Naive B cell (primary cell): ENCODE measurements around the gene ETFBKMT. TPM values are rescaled to one million over a fixed set of nuclear protein-coding genes. Genes with fewer than 3 reads are reported as not detected.

Experiments used
- ATAC-seq, 2 donors: fragments of 150-1000 bp; cut with Tn5 transposase; 2 replicates each; pipeline ENCODE4 v1.10.0; 2021; ENCODE audit warnings: low read depth in 2 of 2, mild to moderate bottlenecking in 2 of 2, moderate library complexity in 2 of 2
- DNase-seq: peaks from one replicate; pipeline ENCODE4 v3.0.0; 2022
- H3K27ac Mint-ChIP-seq, 6 donors: one replicate each; pipeline ENCODE4 v1.8.0; 2020 to 2022; ENCODE audit warnings: mild to moderate bottlenecking in 6 of 6, mixed read lengths in 6 of 6, moderate library complexity in 5 of 6, inconsistent platforms in 2 of 6
- H3K27me3 Mint-ChIP-seq, 3 donors: one replicate each; pipeline ENCODE4 v1.8.0; 2021 to 2022; ENCODE audit warnings: mixed read lengths in 3 of 3, mild to moderate bottlenecking in 1 of 3
- H3K36me3 Mint-ChIP-seq, 2 donors: one replicate each; pipeline ENCODE4 v1.8.0; 2020 to 2022; ENCODE audit warnings: mixed read lengths in 2 of 2, inconsistent platforms in 1 of 2, mild to moderate bottlenecking in 1 of 2
- H3K4me1 Mint-ChIP-seq, 3 donors: one replicate each; pipeline ENCODE4 v1.8.0; 2020 to 2022; ENCODE audit warnings: mixed read lengths in 3 of 3, inconsistent platforms in 1 of 3, mild to moderate bottlenecking in 1 of 3, moderate library complexity in 1 of 3
- H3K4me3 Mint-ChIP-seq, 8 donors: one replicate each; pipeline ENCODE4 v1.8.0; 2020 to 2022; ENCODE audit warnings: mild to moderate bottlenecking in 8 of 8, mixed read lengths in 8 of 8, moderate library complexity in 8 of 8, inconsistent platforms in 2 of 8
- H3K9me3 Mint-ChIP-seq, 7 donors: one replicate each; pipeline ENCODE4 v1.8.0; 2020 to 2022; ENCODE audit warnings: mixed read lengths in 7 of 7, mild to moderate bottlenecking in 5 of 7, inconsistent platforms in 2 of 7, moderate library complexity in 1 of 7
- polyA plus RNA-seq, 6 donors: library from polyadenylated mRNA; unstranded; fragments of 300-500 nt; fragmentation: Illumina TruSeq; gene quantifications; one replicate each; pipeline ENCODE4 v1.2.3, GENCODE V29; 2021; ENCODE audit warnings: low read depth in 6 of 6

ETFBKMT gene
- polyA plus RNA-seq, 6 donors from 2014 or later = 0.50 to 2.7 (median 1.3) TPM

DNA sequence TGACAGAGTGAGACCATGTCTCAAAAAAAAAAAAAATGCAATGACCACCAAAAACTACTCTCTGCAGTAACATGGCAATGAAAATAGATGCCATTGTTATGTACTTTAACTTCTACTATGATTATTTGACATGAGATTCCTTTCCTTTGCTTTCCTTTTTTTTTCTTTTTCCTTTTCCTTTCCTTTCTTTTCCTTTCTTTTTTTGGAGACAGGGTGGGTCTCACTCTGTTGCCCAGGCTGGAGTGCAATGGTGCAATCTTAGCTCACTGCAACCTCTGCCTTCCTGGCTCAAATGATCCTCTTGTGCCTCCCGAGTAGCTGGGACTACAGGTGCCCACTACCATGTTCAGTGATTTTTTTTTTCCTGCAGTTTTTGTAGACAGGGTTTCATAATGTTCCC is 24.9 kb upstream of the ETFBKMT start:
- H3K4me3 Mint-ChIP-seq = no peak overlapping the region
- no peak for DNase-seq
- no peaks in the 10 kb centered on the region for H3K27me3 Mint-ChIP-seq
- H3K9me3 Mint-ChIP-seq = no peaks in the 10 kb centered on the region
- no peaks in the 10 kb centered on the region for H3K36me3 Mint-ChIP-seq
- ATAC-seq = no peak
- H3K4me1 Mint-ChIP-seq = peaks cover 24 to 50% (median 45%) of the 10 kb centered on the region in 3 donors
- peak overlapping the region in 2 of 6 donors; percentile 63 to 82 for H3K27ac Mint-ChIP-seq

DNA sequence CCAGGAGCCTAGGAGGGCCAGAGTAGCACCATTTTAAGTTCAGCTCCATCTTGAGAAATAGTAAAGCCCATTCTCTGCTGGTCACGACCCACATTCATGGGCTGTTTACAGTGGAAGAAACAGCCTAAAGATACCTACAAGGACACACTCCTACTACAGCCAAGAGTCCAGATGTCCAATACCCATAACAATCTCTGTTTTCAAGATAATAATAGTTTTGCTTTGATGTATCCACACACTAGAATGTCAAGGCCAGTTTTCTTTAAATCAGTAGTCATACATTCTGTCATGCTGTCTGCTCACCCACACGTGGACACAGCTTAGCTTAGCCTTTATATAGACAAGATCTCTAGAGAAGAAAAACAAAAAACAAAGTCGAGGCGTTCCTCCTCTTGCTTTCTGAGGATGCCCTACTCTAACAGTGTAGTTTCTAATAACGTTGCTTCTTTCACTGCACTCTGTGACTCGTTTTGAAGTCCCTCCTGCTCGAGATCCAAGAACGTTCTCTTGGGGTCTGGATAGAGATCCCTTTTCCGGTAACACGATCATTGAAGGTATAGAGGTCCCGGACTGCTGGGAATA is 17.9 kb upstream of the ETFBKMT start:
- Mint-ChIP-seq H3K27me3 (no peaks in the 10 kb centered on the region), H3K36me3 (no peaks in the 10 kb centered on the region), H3K4me3 (no peak overlapping the region), H3K9me3 (no peaks in the 10 kb centered on the region), H3K27ac (no peak overlapping the region), H3K4me1 (peaks cover 13 to 30% (median 25%) of the 10 kb centered on the region in 3 donors)
- no peak for ATAC-seq
- DNase-seq = no peak

DNA sequence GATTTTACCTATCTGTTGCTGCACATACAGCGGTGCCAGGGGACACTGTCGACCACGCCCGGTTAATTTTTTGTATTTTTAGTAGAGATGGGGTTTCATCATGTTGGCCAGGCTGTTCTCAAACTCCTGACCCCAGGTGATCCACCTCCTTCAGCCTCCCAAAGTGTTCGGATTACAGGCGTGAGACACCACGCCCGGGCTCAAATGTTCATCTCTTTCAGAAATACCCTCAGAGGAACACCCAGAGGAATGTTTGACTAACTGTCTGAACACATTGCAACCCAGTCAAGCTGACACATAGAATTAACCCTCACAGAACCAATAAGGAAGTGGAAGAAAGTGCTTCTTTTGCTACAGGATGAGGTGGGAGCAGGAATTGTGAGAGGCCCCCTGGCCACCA is 15.0 kb upstream of the ETFBKMT start:
- peak overlapping the region in 1 of 8 donors; percentile 19 for H3K4me3 Mint-ChIP-seq
- H3K4me1 Mint-ChIP-seq = peaks cover 13 to 29% (median 26%) of the 10 kb centered on the region in 3 donors
- ATAC-seq (no peak), DNase-seq (no peak)
- H3K27me3 Mint-ChIP-seq = no peaks in the 10 kb centered on the region
- H3K9me3 Mint-ChIP-seq = peaks cover 0 to 1% (median 0%) of the 10 kb centered on the region in 7 donors
- H3K36me3 Mint-ChIP-seq = no peaks in the 10 kb centered on the region
- H3K27ac Mint-ChIP-seq = no peak overlapping the region

GRCh38 chr12:31645924-31646323 is 13.6 kb upstream of the ETFBKMT start:
- DNase-seq (peak; percentile 26), ATAC-seq (peak; percentile 85 to 88)
- H3K9me3 Mint-ChIP-seq = peaks cover 0 to 1% (median 0%) of the 10 kb centered on the region in 7 donors
- H3K27me3 Mint-ChIP-seq = no peaks in the 10 kb centered on the region
- H3K4me3 Mint-ChIP-seq = peak overlapping the region in 7 of 8 donors; percentile 24 to 68 (median 54)
- peaks cover 13 to 29% (median 26%) of the 10 kb centered on the region in 3 donors for H3K4me1 Mint-ChIP-seq
- peak overlapping the region; percentile 37 to 86 (median 62) for H3K27ac Mint-ChIP-seq
- H3K36me3 Mint-ChIP-seq = no peaks in the 10 kb centered on the region

GRCh38 chr12:31647086-31647491 is 12.4 kb upstream of the ETFBKMT start:
- H3K9me3 Mint-ChIP-seq = peaks cover 0 to 1% (median 0%) of the 10 kb centered on the region in 7 donors
- peak overlapping the region; percentile 46 to 92 (median 56) for H3K27ac Mint-ChIP-seq
- H3K4me3 Mint-ChIP-seq = peak overlapping the region in 7 of 8 donors; percentile 32 to 84 (median 67)
- DNase-seq (peak; percentile 25), ATAC-seq (peak; percentile 62 to 64)
- no peaks in the 10 kb centered on the region for H3K36me3 Mint-ChIP-seq
- H3K27me3 Mint-ChIP-seq = no peaks in the 10 kb centered on the region
- peaks cover 13 to 29% (median 26%) of the 10 kb centered on the region in 3 donors for H3K4me1 Mint-ChIP-seq

GRCh38 chr12:31650918-31651317 is 8.6 kb upstream of the ETFBKMT start:
- ATAC-seq (no peak), DNase-seq (no peak)
- H3K36me3 Mint-ChIP-seq = no peaks in the 10 kb centered on the region
- peaks cover 0 to 1% (median 0%) of the 10 kb centered on the region in 7 donors for H3K9me3 Mint-ChIP-seq
- H3K27me3 Mint-ChIP-seq = no peaks in the 10 kb centered on the region
- H3K4me3 Mint-ChIP-seq = no peak overlapping the region
- H3K27ac Mint-ChIP-seq = no peak overlapping the region
- H3K4me1 Mint-ChIP-seq = peaks cover 14 to 32% (median 29%) of the 10 kb centered on the region in 3 donors

DNA sequence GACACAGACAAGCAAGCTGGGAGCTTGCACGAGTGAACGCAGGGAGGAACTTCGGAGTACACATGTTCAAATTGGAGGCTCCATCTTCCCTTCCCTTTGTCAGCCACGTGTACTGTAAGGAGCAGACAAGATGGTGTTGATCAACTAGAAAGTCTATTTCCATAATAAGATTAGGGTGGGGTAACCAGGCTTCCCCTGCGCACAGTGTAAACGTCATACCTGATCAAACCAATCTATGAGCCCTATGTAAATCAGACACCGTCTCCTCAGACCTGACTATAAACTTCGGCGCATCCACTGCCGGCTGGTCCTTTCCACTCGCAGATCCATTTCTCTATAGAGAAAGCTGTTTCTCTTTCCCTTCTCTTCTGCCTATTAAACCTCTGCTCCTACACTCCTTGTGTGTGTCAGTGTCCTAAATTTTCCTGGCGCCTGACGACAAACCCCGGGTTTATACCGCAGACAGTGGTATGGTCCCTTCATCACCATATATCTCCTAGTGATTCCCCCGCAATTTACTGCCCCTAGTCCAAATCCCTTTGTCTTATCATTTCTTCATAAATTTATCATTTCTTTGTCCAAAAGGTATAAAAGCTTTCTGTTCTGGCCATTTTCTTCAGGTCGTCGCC is 7.5 kb upstream of the ETFBKMT start:
- DNase-seq = no peak
- no peak for ATAC-seq
- H3K4me3 Mint-ChIP-seq = peak overlapping the region in 2 of 8 donors; percentile 37 to 66
- H3K9me3 Mint-ChIP-seq = peaks cover 0 to 1% (median 0%) of the 10 kb centered on the region in 7 donors
- H3K27ac Mint-ChIP-seq = peak overlapping the region in 4 of 6 donors; percentile 18 to 79 (median 37)
- H3K4me1 Mint-ChIP-seq = peaks cover 9 to 21% (median 20%) of the 10 kb centered on the region in 3 donors
- H3K27me3 Mint-ChIP-seq = no peaks in the 10 kb centered on the region
- no peaks in the 10 kb centered on the region for H3K36me3 Mint-ChIP-seq

- H3K9me3 Mint-ChIP-seq = no peaks in the 10 kb centered on the region
- peaks cover 9 to 24% (median 19%) of the 10 kb centered on the region in 3 donors for H3K4me1 Mint-ChIP-seq
- no peaks in the 10 kb centered on the region for H3K36me3 Mint-ChIP-seq
- no peak for ATAC-seq
- no peak overlapping the region for H3K4me3 Mint-ChIP-seq
- DNase-seq = no peak
- H3K27ac Mint-ChIP-seq = no peak overlapping the region
- no peaks in the 10 kb centered on the region for H3K27me3 Mint-ChIP-seq
Observed at GRCh38 chr12:31655208-31655607, 4.3 kb upstream of the ETFBKMT start.

GRCh38 chr12:31655792-31656191 is 3.7 kb upstream of the ETFBKMT start:
- H3K4me3 Mint-ChIP-seq = peak overlapping the region in 2 of 8 donors; percentile 10 to 74
- DNase-seq (no peak), ATAC-seq (no peak)
- no peaks in the 10 kb centered on the region for H3K36me3 Mint-ChIP-seq
- H3K27me3 Mint-ChIP-seq = no peaks in the 10 kb centered on the region
- peak overlapping the region in 1 of 6 donors; percentile 23 for H3K27ac Mint-ChIP-seq
- H3K9me3 Mint-ChIP-seq = no peaks in the 10 kb centered on the region
- H3K4me1 Mint-ChIP-seq = peaks cover 9 to 24% (median 19%) of the 10 kb centered on the region in 3 donors

DNA sequence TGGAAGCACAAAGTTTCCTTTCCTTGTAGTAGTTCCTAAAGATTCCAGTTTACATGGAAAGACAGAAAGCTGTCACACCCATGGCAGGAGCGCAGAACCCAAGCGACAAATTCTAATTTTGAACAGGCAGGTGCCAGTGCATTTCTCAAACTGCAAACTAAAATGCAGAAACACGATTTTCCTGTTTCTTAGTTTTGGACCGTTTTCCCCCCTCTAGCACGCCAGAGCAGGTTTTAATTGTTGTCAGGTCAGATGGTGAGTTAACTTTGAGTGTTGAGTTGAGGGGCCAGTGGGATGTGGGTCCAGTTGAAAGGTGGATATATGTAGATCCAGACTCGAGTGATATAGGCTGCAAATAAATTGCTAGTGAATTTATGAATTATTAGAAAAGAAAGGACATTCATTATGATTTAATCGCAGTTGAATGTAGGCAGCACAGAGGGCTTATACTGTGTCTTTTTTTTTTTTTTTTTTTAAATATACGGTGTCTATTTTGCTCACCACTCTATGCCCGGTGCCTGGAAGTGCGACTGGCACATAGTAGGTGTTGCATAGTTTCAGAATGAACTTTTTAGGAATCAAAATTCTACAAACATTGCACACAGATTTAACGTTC is 909 bp upstream of the ETFBKMT start:
- H3K27ac Mint-ChIP-seq = peak overlapping the region; percentile 10 to 98 (median 88)
- peak; percentile 1 for ATAC-seq
- peak overlapping the region; percentile 82 to 97 (median 95) for H3K4me3 Mint-ChIP-seq
- H3K36me3 Mint-ChIP-seq = no peaks in the 10 kb centered on the region
- DNase-seq = no peak
- peaks cover 0 to 9% (median 4%) of the 10 kb centered on the region in 7 donors for H3K9me3 Mint-ChIP-seq
- no peaks in the 10 kb centered on the region for H3K27me3 Mint-ChIP-seq
- H3K4me1 Mint-ChIP-seq = peaks cover 13 to 27% (median 19%) of the 10 kb centered on the region in 3 donors

DNA sequence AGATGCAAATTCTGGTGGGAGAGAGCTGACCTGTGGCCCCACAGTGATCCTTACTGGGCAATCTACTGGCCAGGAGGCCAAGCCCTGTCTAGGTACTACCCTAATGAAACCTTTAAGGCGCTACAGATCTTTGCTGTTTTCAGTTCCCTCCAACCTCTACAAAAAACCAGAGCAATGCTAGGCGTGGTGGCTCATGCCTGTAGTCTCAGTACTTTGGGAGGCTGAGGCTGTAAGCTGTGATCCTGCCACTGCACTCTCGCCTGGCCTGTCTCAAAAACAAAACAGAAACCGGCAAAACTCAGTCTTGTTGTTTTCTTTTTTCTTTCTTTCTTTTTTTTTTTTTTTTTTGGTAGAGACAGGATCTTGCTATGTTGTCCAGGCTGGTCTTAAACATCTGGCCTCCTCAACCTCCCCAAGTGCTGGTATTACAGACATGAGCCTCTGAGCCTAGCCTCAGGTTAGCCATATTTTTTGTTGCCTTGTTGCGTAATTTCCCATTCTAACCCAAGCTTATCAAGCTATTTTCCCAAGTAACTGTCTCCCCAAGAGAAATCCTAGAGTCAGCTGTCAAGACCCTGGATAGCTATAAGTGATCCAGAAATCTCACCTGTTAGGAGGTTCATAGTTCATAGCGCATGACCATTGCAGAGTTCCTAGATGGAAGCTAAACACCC is 2.8 kb downstream of the ETFBKMT start:
- Mint-ChIP-seq H3K27me3 (no peaks in the 10 kb centered on the region), H3K27ac (peak overlapping the region in 5 of 6 donors; percentile 49 to 92 (median 66)), H3K4me1 (peaks cover 17 to 31% (median 23%) of the 10 kb centered on the region in 3 donors), H3K4me3 (peak overlapping the region in 7 of 8 donors; percentile 26 to 88 (median 77)), H3K36me3 (no peaks in the 10 kb centered on the region), H3K9me3 (peaks cover 0 to 22% (median 10%) of the 10 kb centered on the region in 7 donors)
- peak; percentile 21 for DNase-seq
- no peak for ATAC-seq

DNA sequence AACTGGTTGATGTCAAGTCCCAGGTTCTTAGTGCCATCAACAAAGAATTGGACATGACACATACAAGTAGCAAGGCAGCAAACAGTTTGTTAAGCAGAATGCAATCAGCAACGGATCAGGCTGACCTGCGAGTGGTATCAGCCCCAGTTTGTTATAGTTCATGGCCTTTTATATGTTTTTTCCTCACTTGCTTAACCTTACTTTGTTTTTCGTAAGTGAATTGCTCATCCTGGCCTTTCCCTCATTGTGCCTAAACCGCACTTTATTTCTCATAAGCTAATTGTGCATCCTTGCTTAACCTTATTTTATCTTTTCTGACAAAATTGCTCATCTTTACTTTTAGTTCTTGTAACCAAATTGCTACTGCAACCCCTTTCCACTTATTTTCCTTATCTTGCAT is 4.1 kb downstream of the ETFBKMT start:
- H3K9me3 Mint-ChIP-seq = peaks cover 0 to 22% (median 11%) of the 10 kb centered on the region in 7 donors
- H3K27me3 Mint-ChIP-seq = no peaks in the 10 kb centered on the region
- peak overlapping the region in 1 of 8 donors; percentile 58 for H3K4me3 Mint-ChIP-seq
- H3K4me1 Mint-ChIP-seq = peaks cover 14 to 28% (median 19%) of the 10 kb centered on the region in 3 donors
- peaks cover 0 to under 1% of the 10 kb centered on the region in 2 donors for H3K36me3 Mint-ChIP-seq
- H3K27ac Mint-ChIP-seq = peak overlapping the region in 3 of 6 donors; percentile 7 to 78 (median 10)
- DNase-seq (no peak), ATAC-seq (no peak)

- no peak for DNase-seq
- Mint-ChIP-seq H3K4me3 (peak overlapping the region in 2 of 8 donors; percentile 30 to 58), H3K27me3 (no peaks in the 10 kb centered on the region)
Observed at GRCh38 chr12:31664038-31664437, 4.5 kb downstream of the ETFBKMT start.

More at GRCh38 chr12:31664038-31664437, 4.5 kb downstream of the ETFBKMT start:
- peaks cover 0 to 5% of the 10 kb centered on the region in 2 donors for H3K36me3 Mint-ChIP-seq
- H3K9me3 Mint-ChIP-seq = peaks cover 0 to 26% (median 15%) of the 10 kb centered on the region in 7 donors
- peaks cover 13 to 26% (median 18%) of the 10 kb centered on the region in 3 donors for H3K4me1 Mint-ChIP-seq
- H3K27ac Mint-ChIP-seq = peak overlapping the region in 2 of 6 donors; percentile 3 to 7
- no peak for ATAC-seq
